Gastroesophageal sphincter (tissue), 4 donors: ENCODE data around the gene TMEM178B. TPM values are rescaled to one million over a fixed set of nuclear protein-coding genes. Genes with fewer than 3 reads are reported as not detected.

Source experiments
- ATAC-seq: fragments of 150-250 bp; one replicate; pipeline ENCODE4 v1.9.1; 2016; ENCODE audit warnings: mild to moderate bottlenecking, moderate library complexity
- H3K27ac ChIP-seq, 4 donors: fragments of 200-600 bp; sonication (generic) in 3 of 4; 1 replicate in 3 of 4; 2 replicates in 1 of 4; pipeline ENCODE4 v1.5.1; 2016 to 2019
- H3K27me3 ChIP-seq: fragments of 200-600 bp; sonication (generic); one replicate; pipeline ENCODE4 v1.5.1; 2019
- H3K36me3 ChIP-seq, 2 donors: fragments of 200-600 bp; sonication (generic); one replicate each; pipeline ENCODE4 v1.5.1; 2019; ENCODE audit warnings: control low read depth in 1 of 2
- H3K4me1 ChIP-seq, 3 donors: fragments of 200-600 bp; sonication (generic); 1 replicate in 2 of 3; 2 replicates in 1 of 3; pipeline ENCODE4 v1.5.1; 2016 to 2019; ENCODE audit warnings: control low read depth in 2 of 3
- H3K4me3 ChIP-seq, 2 donors: fragments of 200-600 bp; sonication (generic); one replicate each; pipeline ENCODE4 v1.5.1; 2019; ENCODE audit warnings: mild to moderate bottlenecking in 1 of 2, moderate library complexity in 1 of 2
- H3K9me3 ChIP-seq, 3 donors: fragments of 200-600 bp; sonication (generic); one replicate each; pipeline ENCODE4 v1.5.1; 2017 to 2019; ENCODE audit warnings: control low read depth in 2 of 3
- EP300 ChIP-seq: sonication (generic); formaldehyde crosslinking; IDR thresholded peaks from one replicate; pipeline ENCODE4 v1.6.1; 2017; ENCODE audit warnings: antibody characterized with exemption, mild to moderate bottlenecking
- POLR2A ChIP-seq, 2 donors: fragments of 450-650 bp; IDR thresholded peaks; one replicate each; pipeline ENCODE4 v1.6.1; 2017; ENCODE audit warnings: antibody characterized with exemption in 2 of 2, mild to moderate bottlenecking in 2 of 2, moderate library complexity in 1 of 2
- POLR2AphosphoS5 ChIP-seq: sonication (generic); formaldehyde crosslinking; IDR thresholded peaks from one replicate; pipeline ENCODE4 v1.6.1; 2017; ENCODE audit warnings: antibody characterized with exemption
- WGBS, 2 donors: methylation state at CpG; one replicate each; pipeline ENCODE4 v1.1.5; 2018; ENCODE audit warnings: low coverage in 1 of 2; 5-methylcytosine and 5-hydroxymethylcytosine counted together
- total RNA-seq, 4 donors: library from RNA; depleted of rRNA; stranded (reverse); fragments of >200 nt; gene quantifications; one replicate each; pipeline ENCODE4 v1.1.0, GENCODE V29; 2016
- TF ChIP-seq, protein P1 (sequence below), 4 experiments: fragments of 200-600 bp in 2 of 4; fragments of 450-650 bp in 2 of 4; sonication (generic) in 1 of 4; IDR thresholded peaks; one replicate each; pipeline ENCODE4 v1.5.1; 2017 to 2019; ENCODE audit warnings: antibody characterized with exemption in 4 of 4, mild to moderate bottlenecking in 2 of 4, moderate library complexity in 2 of 4

The TMEM178B gene
- total RNA-seq, 4 donors from 2014 or later, result 0.62 to 1.4 (median 1.0) TPM

DNA sequence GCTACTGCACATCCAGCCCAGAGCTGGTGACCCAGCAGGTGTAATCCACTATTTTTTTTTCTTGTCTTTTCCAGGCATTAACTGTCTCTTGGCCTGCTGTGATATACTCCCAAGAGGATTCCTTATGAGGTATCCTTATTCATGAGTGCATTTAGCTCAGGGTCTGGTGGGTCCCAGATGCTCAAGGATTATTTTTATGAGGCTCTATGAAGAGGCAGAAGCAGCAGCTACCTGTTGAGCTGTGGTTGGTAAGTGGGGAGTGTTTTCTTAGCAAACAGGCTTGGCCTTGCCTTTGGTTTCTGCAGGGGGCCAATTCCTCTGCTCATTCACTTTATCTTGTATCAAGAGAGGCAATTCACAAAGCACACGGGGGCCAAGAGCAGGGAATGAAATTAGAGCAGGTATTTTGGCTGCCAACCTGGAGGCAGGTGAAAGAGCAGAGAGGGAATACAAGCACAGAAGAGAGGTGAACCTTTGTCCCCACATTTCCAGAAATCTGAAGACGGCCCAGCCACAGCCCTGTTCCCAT, 221.6 kb downstream of the TMEM178B start:
- H3K4me1 ChIP-seq, result no peaks in the 10 kb centered on the region
- no peaks in the 10 kb centered on the region for H3K27me3 ChIP-seq
- ATAC-seq, result no peak
- H3K4me3 ChIP-seq, result no peak overlapping the region
- no peak for TF ChIP-seq POLR2AphosphoS5
- no peaks in the 10 kb centered on the region for H3K36me3 ChIP-seq
- H3K27ac ChIP-seq, result no peak overlapping the region
- H3K9me3 ChIP-seq, result no peaks in the 10 kb centered on the region
- 20 to 46% methylated on average over 1 to 2 of the region's 2 CpGs for WGBS, 2 donors

GRCh38 chr7:141300816-141301215, 227.0 kb downstream of the TMEM178B start:
- Histone ChIP-seq H3K4me3 (no peak overlapping the region), H3K9me3 (no peaks in the 10 kb centered on the region), H3K36me3 (no peaks in the 10 kb centered on the region), H3K27me3 (no peaks in the 10 kb centered on the region), H3K4me1 (no peaks in the 10 kb centered on the region), H3K27ac (no peak overlapping the region)
- WGBS, 2 donors, result 59% methylated on average over 2 of the region's 2 CpGs; no CpG with 5 or more reads in 1 of the 2 donors
- TF ChIP-seq POLR2A (IDR thresholded peaks at IDR 0.05) (no peak), EP300 (no peak), POLR2AphosphoS5 (no peak)
- TF ChIP-seq, protein P1, sequence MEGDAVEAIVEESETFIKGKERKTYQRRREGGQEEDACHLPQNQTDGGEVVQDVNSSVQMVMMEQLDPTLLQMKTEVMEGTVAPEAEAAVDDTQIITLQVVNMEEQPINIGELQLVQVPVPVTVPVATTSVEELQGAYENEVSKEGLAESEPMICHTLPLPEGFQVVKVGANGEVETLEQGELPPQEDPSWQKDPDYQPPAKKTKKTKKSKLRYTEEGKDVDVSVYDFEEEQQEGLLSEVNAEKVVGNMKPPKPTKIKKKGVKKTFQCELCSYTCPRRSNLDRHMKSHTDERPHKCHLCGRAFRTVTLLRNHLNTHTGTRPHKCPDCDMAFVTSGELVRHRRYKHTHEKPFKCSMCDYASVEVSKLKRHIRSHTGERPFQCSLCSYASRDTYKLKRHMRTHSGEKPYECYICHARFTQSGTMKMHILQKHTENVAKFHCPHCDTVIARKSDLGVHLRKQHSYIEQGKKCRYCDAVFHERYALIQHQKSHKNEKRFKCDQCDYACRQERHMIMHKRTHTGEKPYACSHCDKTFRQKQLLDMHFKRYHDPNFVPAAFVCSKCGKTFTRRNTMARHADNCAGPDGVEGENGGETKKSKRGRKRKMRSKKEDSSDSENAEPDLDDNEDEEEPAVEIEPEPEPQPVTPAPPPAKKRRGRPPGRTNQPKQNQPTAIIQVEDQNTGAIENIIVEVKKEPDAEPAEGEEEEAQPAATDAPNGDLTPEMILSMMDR (IDR thresholded peaks at IDR 0.05), result no peak
- no peak for ATAC-seq

GRCh38 chr7:141301544-141301943, 227.7 kb downstream of the TMEM178B start:
- 63 to 72% methylated on average over 5 of the region's 8 CpGs for WGBS, 2 donors
- Histone ChIP-seq H3K4me1 (no peaks in the 10 kb centered on the region), H3K9me3 (no peaks in the 10 kb centered on the region), H3K27ac (no peak overlapping the region), H3K4me3 (no peak overlapping the region), H3K36me3 (no peaks in the 10 kb centered on the region), H3K27me3 (no peaks in the 10 kb centered on the region)
- no peak for ATAC-seq
- no peak for TF ChIP-seq POLR2AphosphoS5
- no peak for TF ChIP-seq EP300
- TF ChIP-seq, protein P1 (IDR thresholded peaks at IDR 0.05), result no peak
- no peak for TF ChIP-seq POLR2A (IDR thresholded peaks at IDR 0.05)

- TF ChIP-seq POLR2AphosphoS5, result no peak
- TF ChIP-seq, protein P1 (IDR thresholded peaks at IDR 0.05), result no peak
- WGBS, 2 donors, result 83% methylated on average over 3 of the region's 3 CpGs; no CpG with 5 or more reads in 1 of the 2 donors
- no peak for ATAC-seq
- Histone ChIP-seq H3K4me1 (no peaks in the 10 kb centered on the region), H3K9me3 (no peaks in the 10 kb centered on the region), H3K27me3 (no peaks in the 10 kb centered on the region), H3K36me3 (no peaks in the 10 kb centered on the region), H3K27ac (no peak overlapping the region), H3K4me3 (no peak overlapping the region)
Observed at GRCh38 chr7:141302617-141303016, 228.8 kb downstream of the TMEM178B start.

DNA sequence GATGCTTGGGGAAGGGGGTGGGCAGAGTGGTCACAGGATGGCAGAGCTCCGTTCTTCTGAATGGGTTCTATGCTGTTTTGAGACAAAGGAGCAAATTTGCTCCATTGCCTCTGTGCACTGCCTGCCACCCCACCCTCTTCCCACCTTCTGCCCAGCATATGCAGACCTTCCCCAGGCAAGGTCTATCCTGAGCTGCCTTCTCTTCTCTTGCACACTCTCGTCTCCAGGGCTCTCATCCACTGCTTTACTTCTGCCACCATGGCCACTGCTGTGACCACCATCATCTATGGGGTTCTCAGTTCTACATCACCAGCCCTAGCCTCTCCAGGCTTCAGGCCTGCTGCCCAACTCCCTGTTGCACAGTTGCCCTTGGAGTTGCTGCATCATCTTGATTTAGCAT, 230.4 kb downstream of the TMEM178B start:
- TF ChIP-seq POLR2AphosphoS5, result no peak
- TF ChIP-seq POLR2A (IDR thresholded peaks at IDR 0.05), result no peak
- TF ChIP-seq, protein P1 (IDR thresholded peaks at IDR 0.05), result no peak
- no peak for TF ChIP-seq EP300
- no peak for ATAC-seq
- Histone ChIP-seq H3K4me3 (no peak overlapping the region), H3K27ac (no peak overlapping the region), H3K27me3 (no peaks in the 10 kb centered on the region), H3K36me3 (no peaks in the 10 kb centered on the region), H3K4me1 (no peaks in the 10 kb centered on the region), H3K9me3 (no peaks in the 10 kb centered on the region)
- 70 to 100% methylated on average over 1 to 2 of the region's 2 CpGs for WGBS, 2 donors
